CD14-positive monocyte (primary cell): ENCODE data around the gene GABRG3. TPM values are rescaled to one million over a fixed set of nuclear protein-coding genes. Genes with fewer than 3 reads are reported as not detected.

Experiments used
- DNase-seq, 3 donors: peaks; one replicate each; pipeline ENCODE4 v3.0.0-alpha.2; 2011 to 2022
- H2AFZ ChIP-seq: 2 replicates; pipeline ENCODE4 v1.6.0; 2012; ENCODE audit warnings: mild to moderate bottlenecking, low read depth, low read length, inconsistent platforms; ENCODE audit not compliant: insufficient read depth, poor library complexity, severe bottlenecking
- H3K27ac ChIP-seq, 2 donors: 1 replicate in 1 of 2; 2 replicates in 1 of 2; pipeline ENCODE4 v1.5.1; 2012 to 2013; ENCODE audit warnings: low read length in 2 of 2, control low read depth in 1 of 2, inconsistent platforms in 1 of 2, low read depth in 1 of 2, mild to moderate bottlenecking in 1 of 2
- H3K27me3 ChIP-seq, 2 donors: one replicate each; pipeline versions ENCODE4 v1.6.0 to v1.6.1; 2011 to 2013; ENCODE audit warnings: low read length in 2 of 2; ENCODE audit not compliant: control insufficient read depth in 2 of 2, insufficient read depth in 2 of 2
- H3K36me3 ChIP-seq, 2 donors: replicated peaks in 1 of 2; 1 replicate in 1 of 2; 2 replicates in 1 of 2; pipeline versions ENCODE4 v1.5.1 to v1.6.1; 2012 to 2013; ENCODE audit warnings: low read length in 2 of 2, control low read depth in 1 of 2, inconsistent platforms in 1 of 2, mild to moderate bottlenecking in 1 of 2; ENCODE audit not compliant: insufficient read depth in 2 of 2, control insufficient read depth in 1 of 2
- H3K4me1 ChIP-seq, 2 donors: 1 replicate in 1 of 2; 2 replicates in 1 of 2; pipeline versions ENCODE4 v1.5.1 to v1.6.1; 2012 to 2013; ENCODE audit warnings: low read length in 2 of 2, control low read depth in 1 of 2, inconsistent platforms in 1 of 2, mild to moderate bottlenecking in 1 of 2, moderate library complexity in 1 of 2; ENCODE audit not compliant: insufficient read depth in 2 of 2, control insufficient read depth in 1 of 2
- H3K4me2 ChIP-seq: replicated peaks from 2 replicates; pipeline ENCODE3; 2012; ENCODE audit warnings: low read length, moderate library complexity, mild to moderate bottlenecking; ENCODE audit not compliant: poor library complexity, severe bottlenecking; ENCODE audit errors: extremely low read depth
- H3K4me3 ChIP-seq, 3 experiments: fragments of 200-600 bp in 1 of 3; sonication (generic) in 1 of 3; replicated peaks in 1 of 3; 1 replicate in 2 of 3; 2 replicates in 1 of 3; pipeline ENCODE4 v1.5.1; 2011 to 2013; ENCODE audit warnings: low read length in 3 of 3, mild to moderate bottlenecking in 3 of 3, control low read depth in 2 of 3, low read depth in 2 of 3, inconsistent platforms in 1 of 3, moderate library complexity in 1 of 3
- H3K79me2 ChIP-seq: 2 replicates; pipeline ENCODE4 v1.6.0; 2012; ENCODE audit warnings: mild to moderate bottlenecking, control low read depth, inconsistent platforms, low read length, moderate library complexity; ENCODE audit not compliant: insufficient read depth
- H3K9ac ChIP-seq: 2 replicates; pipeline ENCODE4 v1.6.0; 2017; ENCODE audit warnings: low read length, mild to moderate bottlenecking; ENCODE audit not compliant: insufficient read depth, poor library complexity, severe bottlenecking
- H3K9me3 ChIP-seq, 2 donors: replicated peaks in 1 of 2; 1 replicate in 1 of 2; 2 replicates in 1 of 2; pipeline versions ENCODE4 v1.5.1 to v1.6.1; 2012 to 2013; ENCODE audit warnings: low read length in 2 of 2, control low read depth in 1 of 2; ENCODE audit not compliant: control insufficient read depth in 1 of 2, insufficient read depth in 1 of 2
- H4K20me1 ChIP-seq: 2 replicates; pipeline ENCODE4 v1.6.0; 2012; ENCODE audit warnings: mild to moderate bottlenecking, low read length, control low read depth, moderate library complexity; ENCODE audit not compliant: insufficient read depth
- H3K27ac Mint-ChIP-seq, 7 donors: one replicate each; pipeline ENCODE4 v1.8.0; 2020; ENCODE audit warnings: mild to moderate bottlenecking in 7 of 7, mixed read lengths in 7 of 7, moderate library complexity in 6 of 7, inconsistent platforms in 2 of 7
- H3K27me3 Mint-ChIP-seq, 3 donors: one replicate each; pipeline ENCODE4 v1.8.0; 2021 to 2022; ENCODE audit warnings: low read depth in 3 of 3, mild to moderate bottlenecking in 3 of 3, mixed read lengths in 3 of 3, moderate library complexity in 3 of 3, inconsistent platforms in 1 of 3
- H3K36me3 Mint-ChIP-seq, 2 donors: one replicate each; pipeline ENCODE4 v1.8.0; 2020; ENCODE audit warnings: mixed read lengths in 2 of 2, inconsistent platforms in 1 of 2, mild to moderate bottlenecking in 1 of 2
- H3K4me1 Mint-ChIP-seq: one replicate; pipeline ENCODE4 v1.8.0; 2020; ENCODE audit warnings: mild to moderate bottlenecking, mixed read lengths
- H3K4me3 Mint-ChIP-seq, 2 donors: one replicate each; pipeline ENCODE4 v1.8.0; 2020; ENCODE audit warnings: mild to moderate bottlenecking in 2 of 2, mixed read lengths in 2 of 2, moderate library complexity in 1 of 2
- H3K9me3 Mint-ChIP-seq, 7 donors: one replicate each; pipeline ENCODE4 v1.8.0; 2020 to 2022; ENCODE audit warnings: mixed read lengths in 7 of 7, mild to moderate bottlenecking in 6 of 7, moderate library complexity in 6 of 7, inconsistent platforms in 2 of 7
- WGBS: methylation state at CpG from one replicate; pipeline ENCODE4 v1.1.5; 2013; ENCODE audit warnings: missing lambda C conversion rate; ENCODE audit not compliant: insufficient coverage; 5-methylcytosine and 5-hydroxymethylcytosine counted together
- intact Hi-C, 2 donors: fragments of 100-400 bp; cut with micrococcal nuclease; formaldehyde crosslinking; loops; one replicate each; pipeline versions ENCODE4 v1.15.0 to v1.15.1; 2023
- polyA plus RNA-seq, 3 donors: library from polyadenylated mRNA; depleted of rRNA in 1 of 3; unstranded in 2 of 3; stranded (reverse) in 1 of 3; fragments of 300-500 nt in 2 of 3; fragments of >200 nt in 1 of 3; fragmentation: Illumina TruSeq in 2 of 3; gene quantifications; 1 replicate in 2 of 3; 2 replicates in 1 of 3; pipeline ENCODE4 v1.2.3, GENCODE V29; 2012 to 2021
- TF ChIP-seq, protein P1 (sequence below): fragments of 200-600 bp; IDR thresholded peaks from one replicate; pipeline ENCODE4 v1.8.0; 2022; ENCODE audit warnings: antibody characterized with exemption, mild to moderate bottlenecking

GABRG3 gene
- polyA plus RNA-seq, 3 donors, result not detected

DNA sequence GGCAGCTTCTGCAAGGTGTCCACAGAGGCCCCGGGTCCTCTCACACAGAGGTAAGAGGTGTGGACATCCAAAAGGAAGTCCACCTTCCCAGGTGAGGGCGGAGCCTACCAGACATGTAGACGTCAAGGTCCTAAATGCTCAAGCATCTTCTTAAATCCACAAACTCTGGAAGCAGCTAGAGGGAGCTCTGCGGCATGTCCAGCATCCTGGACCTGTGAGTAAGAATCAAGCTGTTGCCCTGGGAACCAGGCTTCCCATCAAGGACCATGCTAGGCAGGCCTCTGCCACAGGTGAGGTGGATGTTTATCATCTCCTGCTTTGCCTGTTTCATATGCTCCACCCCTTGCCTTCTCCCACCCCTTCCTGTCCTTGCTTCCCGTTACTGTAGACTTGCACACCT lies 368.2 kb downstream of the GABRG3 start:
- Histone ChIP-seq H3K9me3 (peaks cover 24 to 31% of the 10 kb centered on the region in 2 donors), H2AFZ (no peak overlapping the region), H3K36me3 (no peaks in the 10 kb centered on the region), H3K79me2 (no peaks in the 10 kb centered on the region), H3K4me2 (no peak overlapping the region), H4K20me1 (no peaks in the 10 kb centered on the region), H3K27me3 (no peaks in the 10 kb centered on the region), H3K27ac (no peak overlapping the region), H3K9ac (no peak overlapping the region), H3K4me3 (no peak overlapping the region), H3K4me1 (no peaks in the 10 kb centered on the region)
- intact Hi-C loops, result no loop called here
- Mint-ChIP-seq H3K27ac (no peak overlapping the region), H3K36me3 (no peaks in the 10 kb centered on the region), H3K4me3 (no peak overlapping the region), H3K4me1 (no peaks in the 10 kb centered on the region), H3K9me3 (peaks cover 0 to 36% (median 14%) of the 10 kb centered on the region in 7 donors), H3K27me3 (peaks cover 1 to 3% (median 1%) of the 10 kb centered on the region in 3 donors)
- 92% methylated on average over 4 of the region's 5 CpGs for WGBS
- DNase-seq, result no peak
- TF ChIP-seq, protein P1, sequence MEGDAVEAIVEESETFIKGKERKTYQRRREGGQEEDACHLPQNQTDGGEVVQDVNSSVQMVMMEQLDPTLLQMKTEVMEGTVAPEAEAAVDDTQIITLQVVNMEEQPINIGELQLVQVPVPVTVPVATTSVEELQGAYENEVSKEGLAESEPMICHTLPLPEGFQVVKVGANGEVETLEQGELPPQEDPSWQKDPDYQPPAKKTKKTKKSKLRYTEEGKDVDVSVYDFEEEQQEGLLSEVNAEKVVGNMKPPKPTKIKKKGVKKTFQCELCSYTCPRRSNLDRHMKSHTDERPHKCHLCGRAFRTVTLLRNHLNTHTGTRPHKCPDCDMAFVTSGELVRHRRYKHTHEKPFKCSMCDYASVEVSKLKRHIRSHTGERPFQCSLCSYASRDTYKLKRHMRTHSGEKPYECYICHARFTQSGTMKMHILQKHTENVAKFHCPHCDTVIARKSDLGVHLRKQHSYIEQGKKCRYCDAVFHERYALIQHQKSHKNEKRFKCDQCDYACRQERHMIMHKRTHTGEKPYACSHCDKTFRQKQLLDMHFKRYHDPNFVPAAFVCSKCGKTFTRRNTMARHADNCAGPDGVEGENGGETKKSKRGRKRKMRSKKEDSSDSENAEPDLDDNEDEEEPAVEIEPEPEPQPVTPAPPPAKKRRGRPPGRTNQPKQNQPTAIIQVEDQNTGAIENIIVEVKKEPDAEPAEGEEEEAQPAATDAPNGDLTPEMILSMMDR, result no peak

DNA sequence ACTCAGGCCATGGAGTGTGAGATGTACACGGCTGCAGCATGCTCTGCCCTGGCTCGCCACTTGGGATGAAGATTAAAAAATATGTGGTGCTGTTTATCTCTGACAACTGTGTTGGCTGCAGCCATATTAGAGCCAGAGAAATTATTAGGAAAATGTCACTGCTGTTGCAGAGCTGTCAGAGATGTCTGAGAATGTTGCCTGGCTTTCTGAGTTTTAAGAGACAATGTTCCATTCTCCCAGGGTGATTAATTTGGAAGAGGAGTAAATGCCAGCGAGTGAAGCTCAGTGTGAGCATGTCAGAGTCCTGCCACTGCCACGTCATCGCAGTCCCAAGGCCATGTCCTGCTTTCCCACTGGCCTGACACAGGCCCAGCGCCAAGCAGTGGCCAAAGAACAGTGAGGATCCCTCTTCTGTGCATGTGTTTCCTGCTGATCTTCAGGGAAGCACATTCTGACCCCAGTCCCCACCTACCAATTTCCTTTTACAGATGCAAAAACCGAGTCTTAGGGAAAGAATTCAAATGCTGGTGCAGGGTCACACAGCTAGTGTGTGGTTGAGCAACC lies 370.9 kb downstream of the GABRG3 start:
- intact Hi-C loops, result no loop called here
- TF ChIP-seq, protein P1, result no peak
- Mint-ChIP-seq H3K36me3 (no peaks in the 10 kb centered on the region), H3K27me3 (peaks cover 0 to 2% (median 0%) of the 10 kb centered on the region in 3 donors), H3K27ac (no peak overlapping the region), H3K4me1 (no peaks in the 10 kb centered on the region), H3K4me3 (no peak overlapping the region), H3K9me3 (peaks cover 0 to 30% (median 9%) of the 10 kb centered on the region in 7 donors)
- no peak overlapping the region for H2AFZ ChIP-seq
- no peaks in the 10 kb centered on the region for H3K27me3 ChIP-seq
- no peak overlapping the region for H3K4me2 ChIP-seq
- H3K79me2 ChIP-seq, result no peaks in the 10 kb centered on the region
- H3K27ac ChIP-seq, result no peak overlapping the region
- 82% methylated on average over 6 of the region's 7 CpGs for WGBS
- no peaks in the 10 kb centered on the region for H3K4me1 ChIP-seq
- no peak overlapping the region for H3K4me3 ChIP-seq
- H4K20me1 ChIP-seq, result no peaks in the 10 kb centered on the region
- no peak overlapping the region for H3K9ac ChIP-seq
- H3K9me3 ChIP-seq, result peaks cover 24 to 31% of the 10 kb centered on the region in 2 donors
- DNase-seq, result no peak
- no peaks in the 10 kb centered on the region for H3K36me3 ChIP-seq
